ENCODE measurements around the gene ELK3. TPM values are rescaled to one million over a fixed set of nuclear protein-coding genes. Genes with fewer than 3 reads are reported as not detected.
A peak's percentile ranks its signal among the peaks of the same experiment; 100 is the strongest.

ELK3 gene
- polyA plus RNA-seq, 6 donors from 2014 or later, result 12.1 to 20.9 (median 14.8) TPM

- ATAC-seq (ENCODE audit: low read depth in 2 of 2), result peak; percentile 66 to 71
- H3K4me1 Mint-ChIP-seq, result peaks cover 44 to 73% (median 54%) of the 10 kb centered on the region in 3 donors
- H3K27me3 Mint-ChIP-seq, result no peaks in the 10 kb centered on the region
- peak overlapping the region; percentile 91 to 99 (median 96) for H3K4me3 Mint-ChIP-seq
- H3K27ac Mint-ChIP-seq, result peak overlapping the region; percentile 94 to 100 (median 97)
- no peaks in the 10 kb centered on the region for H3K9me3 Mint-ChIP-seq
- H3K36me3 Mint-ChIP-seq, result peaks cover 0 to 8% of the 10 kb centered on the region in 2 donors
- DNase-seq, result peak; percentile 81
Observed at GRCh38 chr12:96194971-96195844, 1.0 kb downstream of the ELK3 start.

GRCh38 chr12:96195845-96196451, 1.8 kb downstream of the ELK3 start:
- H3K4me1 Mint-ChIP-seq, result peaks cover 39 to 72% (median 48%) of the 10 kb centered on the region in 3 donors
- H3K36me3 Mint-ChIP-seq, result peaks cover 0 to 8% of the 10 kb centered on the region in 2 donors
- H3K27ac Mint-ChIP-seq, result peak overlapping the region; percentile 21 to 100 (median 97)
- H3K9me3 Mint-ChIP-seq, result no peaks in the 10 kb centered on the region
- peak overlapping the region; percentile 91 to 99 (median 96) for H3K4me3 Mint-ChIP-seq
- no peaks in the 10 kb centered on the region for H3K27me3 Mint-ChIP-seq
- DNase-seq (no peak), ATAC-seq (ENCODE audit: low read depth in 2 of 2) (no peak)

- Mint-ChIP-seq H3K4me1 (peaks cover 40 to 76% (median 55%) of the 10 kb centered on the region in 3 donors), H3K27ac (peak overlapping the region in 4 of 6 donors; percentile 49 to 100 (median 78)), H3K4me3 (peak overlapping the region in 6 of 8 donors; percentile 93 to 99 (median 96)), H3K27me3 (no peaks in the 10 kb centered on the region), H3K9me3 (no peaks in the 10 kb centered on the region), H3K36me3 (peaks cover under 1 to 8% of the 10 kb centered on the region in 2 donors)
- DNase-seq (no peak), ATAC-seq (ENCODE audit: low read depth in 2 of 2) (no peak)
Observed at GRCh38 chr12:96196781-96197180, 2.6 kb downstream of the ELK3 start.

GRCh38 chr12:96197503-96198272, 3.5 kb downstream of the ELK3 start:
- DNase-seq (no peak), ATAC-seq (ENCODE audit: low read depth in 2 of 2) (no peak)
- Mint-ChIP-seq H3K4me1 (peaks cover 40 to 73% (median 55%) of the 10 kb centered on the region in 3 donors), H3K27ac (peak overlapping the region in 5 of 6 donors; percentile 35 to 100 (median 88)), H3K9me3 (no peaks in the 10 kb centered on the region), H3K4me3 (peak overlapping the region in 2 of 8 donors; percentile 12 to 94), H3K27me3 (no peaks in the 10 kb centered on the region), H3K36me3 (peaks cover 5 to 8% of the 10 kb centered on the region in 2 donors)

- H3K4me3 Mint-ChIP-seq, result peak overlapping the region; percentile 6 to 73 (median 53)
- H3K36me3 Mint-ChIP-seq, result peaks cover 5 to 7% of the 10 kb centered on the region in 2 donors
- peaks cover 42 to 75% (median 62%) of the 10 kb centered on the region in 3 donors for H3K4me1 Mint-ChIP-seq
- H3K27me3 Mint-ChIP-seq, result no peaks in the 10 kb centered on the region
- H3K27ac Mint-ChIP-seq, result peak overlapping the region; percentile 12 to 100 (median 90)
- DNase-seq, result peak; percentile 54
- ATAC-seq (ENCODE audit: low read depth in 2 of 2), result peak; percentile 29 to 47
- no peaks in the 10 kb centered on the region for H3K9me3 Mint-ChIP-seq
Observed at GRCh38 chr12:96198965-96199364, 4.8 kb downstream of the ELK3 start.

- H3K27ac Mint-ChIP-seq, result peak overlapping the region; percentile 12 to 100 (median 90)
- H3K9me3 Mint-ChIP-seq, result no peaks in the 10 kb centered on the region
- H3K4me1 Mint-ChIP-seq, result peaks cover 41 to 80% (median 67%) of the 10 kb centered on the region in 3 donors
- DNase-seq, result no peak
- peak overlapping the region in 7 of 8 donors; percentile 9 to 73 (median 59) for H3K4me3 Mint-ChIP-seq
- peaks cover 2 to 5% of the 10 kb centered on the region in 2 donors for H3K36me3 Mint-ChIP-seq
- H3K27me3 Mint-ChIP-seq, result no peaks in the 10 kb centered on the region
- no peak for ATAC-seq (ENCODE audit: low read depth in 2 of 2)
Observed at GRCh38 chr12:96199464-96199863, 5.3 kb downstream of the ELK3 start.

- ATAC-seq (ENCODE audit: low read depth in 2 of 2) (no peak), DNase-seq (no peak)
- H3K4me3 Mint-ChIP-seq, result peak overlapping the region in 2 of 8 donors; percentile 39 to 51
- H3K4me1 Mint-ChIP-seq, result peaks cover 48 to 90% (median 73%) of the 10 kb centered on the region in 3 donors
- H3K36me3 Mint-ChIP-seq, result peaks cover 0 to 5% of the 10 kb centered on the region in 2 donors
- peak overlapping the region in 4 of 6 donors; percentile 21 to 84 (median 40) for H3K27ac Mint-ChIP-seq
- H3K9me3 Mint-ChIP-seq, result no peaks in the 10 kb centered on the region
- H3K27me3 Mint-ChIP-seq, result no peaks in the 10 kb centered on the region
Observed at GRCh38 chr12:96201272-96202227, 7.4 kb downstream of the ELK3 start.

- no peak for DNase-seq
Observed at GRCh38 chr12:96204381-96204780, 10.2 kb downstream of the ELK3 start.

GRCh38 chr12:96205908-96206307, 11.7 kb downstream of the ELK3 start:
- no peaks in the 10 kb centered on the region for H3K9me3 Mint-ChIP-seq
- H3K4me3 Mint-ChIP-seq, result peak overlapping the region in 3 of 8 donors; percentile 24 to 33 (median 31)
- H3K27ac Mint-ChIP-seq, result peak overlapping the region in 4 of 6 donors; percentile 28 to 88 (median 80)
- DNase-seq, result no peak
- ATAC-seq (ENCODE audit: low read depth in 2 of 2), result no peak
- H3K27me3 Mint-ChIP-seq, result no peaks in the 10 kb centered on the region
- peaks cover 0 to 5% of the 10 kb centered on the region in 2 donors for H3K36me3 Mint-ChIP-seq
- H3K4me1 Mint-ChIP-seq, result peaks cover 59 to 99% (median 97%) of the 10 kb centered on the region in 3 donors

More at GRCh38 chr12:96204381-96204780, 10.2 kb downstream of the ELK3 start:
- Mint-ChIP-seq H3K36me3 (peaks cover 0 to 5% of the 10 kb centered on the region in 2 donors), H3K4me3 (peak overlapping the region in 1 of 8 donors; percentile 13), H3K9me3 (no peaks in the 10 kb centered on the region), H3K27ac (peak overlapping the region in 1 of 6 donors; percentile 54), H3K27me3 (no peaks in the 10 kb centered on the region), H3K4me1 (peaks cover 57 to 93% (median 84%) of the 10 kb centered on the region in 3 donors)
- no peak for ATAC-seq (ENCODE audit: low read depth in 2 of 2)

- no peak for DNase-seq
- Mint-ChIP-seq H3K4me3 (peak overlapping the region in 2 of 8 donors; percentile 12 to 44), H3K9me3 (no peaks in the 10 kb centered on the region), H3K36me3 (peaks cover 0 to 1% of the 10 kb centered on the region in 2 donors), H3K4me1 (peaks cover 66 to 100% (median 98%) of the 10 kb centered on the region in 3 donors), H3K27ac (peak overlapping the region in 4 of 6 donors; percentile 12 to 66 (median 52)), H3K27me3 (no peaks in the 10 kb centered on the region)
- ATAC-seq (ENCODE audit: low read depth in 2 of 2), result no peak
Observed at GRCh38 chr12:96206936-96207662, 12.9 kb downstream of the ELK3 start.

- Mint-ChIP-seq H3K9me3 (no peaks in the 10 kb centered on the region), H3K27ac (peak overlapping the region in 5 of 6 donors; percentile 21 to 96 (median 75)), H3K36me3 (no peaks in the 10 kb centered on the region), H3K4me1 (peaks cover 76 to 100% (median 100%) of the 10 kb centered on the region in 3 donors), H3K27me3 (no peaks in the 10 kb centered on the region), H3K4me3 (peak overlapping the region; percentile 61 to 91 (median 80))
- ATAC-seq (ENCODE audit: low read depth in 2 of 2) (no peak), DNase-seq (no peak)
Observed at GRCh38 chr12:96208346-96208745, 14.2 kb downstream of the ELK3 start.

Data from naive B cell (primary cell).